IMR-90 (cell line): ENCODE measurements around the gene SIK3. TPM values are rescaled to one million over a fixed set of nuclear protein-coding genes. Genes with fewer than 3 reads are reported as not detected.

Experiments used
- ATAC-seq: fragments of 200-7000 bp; cut with Tn5 transposase; 2 replicates; pipeline ENCODE4 v1.9.1; 2020; ENCODE audit warnings: low read depth, mild to moderate bottlenecking, moderate library complexity
- BruUV-seq: library from RNA; stranded (reverse); fragments of 400-500 nt; replicated peaks from 2 replicates; lab custom pipeline; 2021; lab: Mats Ljungman, UMichigan
- CTCF ChIA-PET: fragments of 300-600 bp; formaldehyde crosslinking; extraction: SDS; loops from one replicate; lab custom pipeline; 2021; ENCODE audit warnings: antibody characterized with exemption; lab: Yijun Ruan, JAX
- POLR2A ChIA-PET: fragments of 300-600 bp; sonication (Branson Sonifier 250); formaldehyde crosslinking; loops from one replicate; lab custom pipeline; 2022; ENCODE audit warnings: antibody characterized with exemption; ENCODE audit not compliant: unreplicated experiment; lab: Charles Lee
- DNase-seq: peaks from one replicate; pipeline ENCODE4 v3.0.0; 2013
- H2AFZ ChIP-seq: replicated peaks from 2 replicates; pipeline ENCODE3; 2013; ENCODE audit warnings: low read length, mild to moderate bottlenecking; ENCODE audit not compliant: poor library complexity
- H2AK5ac ChIP-seq: 2 replicates; pipeline ENCODE4 v1.6.1; 2013; ENCODE audit warnings: low read depth, low read length, inconsistent platforms
- H2AK9ac ChIP-seq: replicated peaks from 2 replicates; pipeline ENCODE3; 2013; ENCODE audit warnings: mild to moderate bottlenecking, low read depth, low read length, moderate library complexity; ENCODE audit not compliant: poor library complexity
- H2BK120ac ChIP-seq: 2 replicates; pipeline ENCODE4 v1.6.1; 2013; ENCODE audit warnings: low read depth, low read length, inconsistent platforms
- H2BK15ac ChIP-seq: 3 replicates; pipeline ENCODE4 v1.6.1; 2013; ENCODE audit warnings: low read depth, low read length, inconsistent platforms
- H2BK20ac ChIP-seq: 2 replicates; pipeline ENCODE4 v1.6.1; 2013; ENCODE audit warnings: low read depth, mild to moderate bottlenecking, inconsistent platforms, low read length, moderate library complexity
- H2BK5ac ChIP-seq: 2 replicates; pipeline ENCODE4 v1.6.1; 2013; ENCODE audit warnings: mild to moderate bottlenecking, low read depth, low read length, inconsistent platforms; ENCODE audit not compliant: poor library complexity, severe bottlenecking
- H3K14ac ChIP-seq: replicated peaks from 2 replicates; pipeline ENCODE4 v1.6.1; 2013; ENCODE audit warnings: low read depth, low read length, inconsistent platforms
- H3K18ac ChIP-seq: 2 replicates; pipeline ENCODE4 v1.6.1; 2013; ENCODE audit warnings: low read depth, low read length, control low read depth
- H3K23ac ChIP-seq: 2 replicates; pipeline ENCODE4 v1.6.1; 2013; ENCODE audit warnings: low read depth, low read length, inconsistent platforms
- H3K27ac ChIP-seq: 2 replicates; pipeline ENCODE4 v1.5.1; 2013; ENCODE audit warnings: mild to moderate bottlenecking, control low read depth, low read length; ENCODE audit not compliant: insufficient read depth
- H3K27me3 ChIP-seq: 2 replicates; pipeline ENCODE4 v1.6.1; 2013; ENCODE audit warnings: low read length; ENCODE audit not compliant: control insufficient read depth, insufficient read depth
- H3K36me3 ChIP-seq: 2 replicates; pipeline ENCODE4 v1.6.1; 2013; ENCODE audit warnings: low read length, mixed read lengths; ENCODE audit not compliant: control insufficient read depth, insufficient read depth
- H3K4ac ChIP-seq: 2 replicates; pipeline ENCODE4 v1.6.1; 2013; ENCODE audit warnings: low read depth, low read length, inconsistent platforms
- H3K4me1 ChIP-seq: 2 replicates; pipeline ENCODE4 v1.6.1; 2013; ENCODE audit warnings: low read length, mixed read lengths; ENCODE audit not compliant: control insufficient read depth, insufficient read depth
- H3K4me2 ChIP-seq: 2 replicates; pipeline ENCODE4 v1.6.1; 2013; ENCODE audit warnings: low read depth, mild to moderate bottlenecking, control low read depth, low read length, moderate library complexity
- H3K4me3 ChIP-seq: 2 replicates; pipeline ENCODE4 v1.5.1; 2013; ENCODE audit warnings: low read depth, mild to moderate bottlenecking, control low read depth, low read length, moderate library complexity; ENCODE audit not compliant: insufficient read depth
- H3K56ac ChIP-seq: 2 replicates; pipeline ENCODE4 v1.6.1; 2013; ENCODE audit warnings: low read length, inconsistent platforms; ENCODE audit not compliant: insufficient read depth; ENCODE audit errors: extremely low read depth
- H3K79me1 ChIP-seq, 2 experiments: 2 replicates each; pipeline ENCODE4 v1.6.1; 2013; ENCODE audit warnings: low read length in 2 of 2, inconsistent platforms in 1 of 2, low read depth in 1 of 2
- H3K9ac ChIP-seq: 2 replicates; pipeline ENCODE4 v1.6.1; 2013; ENCODE audit warnings: low read depth, low read length, control low read depth
- H3K9me1 ChIP-seq: 2 replicates; pipeline ENCODE4 v1.6.1; 2013; ENCODE audit warnings: low read length, inconsistent platforms; ENCODE audit not compliant: insufficient read depth
- H3K9me3 ChIP-seq: 2 replicates; pipeline ENCODE4 v1.6.1; 2013; ENCODE audit warnings: low read length; ENCODE audit not compliant: control insufficient read depth, insufficient read depth
- H4K20me1 ChIP-seq: 2 replicates; pipeline ENCODE4 v1.6.1; 2013; ENCODE audit warnings: low read length, inconsistent platforms; ENCODE audit not compliant: insufficient read depth
- H4K5ac ChIP-seq: 2 replicates; pipeline ENCODE4 v1.6.1; 2013; ENCODE audit warnings: mild to moderate bottlenecking, low read depth, low read length, control low read depth
- H4K8ac ChIP-seq, 2 experiments: 2 replicates each; pipeline ENCODE4 v1.6.1; 2013; ENCODE audit warnings: low read depth in 2 of 2, low read length in 2 of 2, control low read depth in 1 of 2, inconsistent platforms in 1 of 2
- H4K91ac ChIP-seq: 2 replicates; pipeline ENCODE4 v1.6.1; 2013; ENCODE audit warnings: low read depth, low read length, inconsistent platforms; ENCODE audit not compliant: insufficient read depth
- CEBPB ChIP-seq: IDR thresholded peaks from 2 replicates; pipeline ENCODE4 v1.6.1; 2012; ENCODE audit warnings: low read depth, low read length, improper control_type of control experiment
- CHD1 ChIP-seq: IDR thresholded peaks from 2 replicates; pipeline ENCODE4 v1.6.1; 2012; ENCODE audit warnings: low read depth, low read length, improper control_type of control experiment
- ELK1 ChIP-seq: fragments of 150-350 bp; IDR thresholded peaks from 2 replicates; pipeline ENCODE4 v1.6.1; 2016; ENCODE audit warnings: low read depth, mild to moderate bottlenecking, low read length, moderate library complexity, borderline replicate concordance
- MAFK ChIP-seq: IDR thresholded peaks from 2 replicates; pipeline ENCODE4 v1.6.1; 2012; ENCODE audit warnings: low read depth, low read length, improper control_type of control experiment
- MXI1 ChIP-seq: IDR thresholded peaks from 2 replicates; pipeline ENCODE4 v1.6.1; 2012; ENCODE audit warnings: low read depth, mild to moderate bottlenecking, low read length, moderate library complexity, borderline replicate concordance
- RAD21 ChIP-seq: IDR thresholded peaks from 2 replicates; pipeline ENCODE4 v1.6.1; 2012; ENCODE audit warnings: low read length, improper control_type of control experiment
- SMC3 ChIP-seq: fragments of 150-350 bp; IDR thresholded peaks from 2 replicates; pipeline ENCODE4 v1.6.1; 2016; ENCODE audit warnings: low read depth, mild to moderate bottlenecking, antibody characterized with exemption, low read length, moderate library complexity
- USF2 ChIP-seq: fragments of 150-350 bp; IDR thresholded peaks from 2 replicates; pipeline ENCODE4 v1.6.1; 2017; ENCODE audit warnings: mild to moderate bottlenecking, antibody characterized with exemption, low read length, low read depth
- WGBS, 2 experiments: methylation state at CpG; one replicate each; pipeline versions ENCODE4 v1.1.5 to v1.1.7; 2013; ENCODE audit warnings: missing lambda C conversion rate in 2 of 2; ENCODE audit not compliant: insufficient read length in 1 of 2; ENCODE audit errors: extremely low coverage in 2 of 2; 5-methylcytosine and 5-hydroxymethylcytosine counted together
- dilution Hi-C: fragments of 300-500 bp; cut with HindIII; formaldehyde crosslinking; loops from one replicate; pipeline ENCODE4 v1.14.3; 2018; ENCODE audit warnings: low sequenced_read_pairs; ENCODE audit not compliant: unreplicated experiment
- in situ Hi-C: fragments of 300-500 bp; cut with MboI; formaldehyde crosslinking; loops from 3 replicates; pipeline ENCODE4 v1.14.3; 2019; ENCODE audit warnings: low sequenced_read_pairs, inconsistent platforms, mixed read lengths
- intact Hi-C: fragments of 100-400 bp; cut with micrococcal nuclease; formaldehyde crosslinking; loops from 2 replicates; pipeline ENCODE4 v1.10.0; 2022
- polyA plus RNA-seq, 3 experiments: library from polyadenylated mRNA; depleted of rRNA; stranded (reverse); fragments of >200 nt; gene quantifications; 2 replicates each; pipeline ENCODE4 v1.2.3, GENCODE V29; 2012; ENCODE audit warnings: low replicate concordance in 1 of 3
- total RNA-seq: library from RNA; depleted of rRNA; stranded (reverse); fragments of >200 nt; gene quantifications from 2 replicates; pipeline ENCODE4 v1.2.3, GENCODE V29; 2012

The SIK3 gene
- total and polyA plus RNA-seq, 2 of the 4 experiments (the other 2 are of a cell fraction), result 8.2 to 9.1 TPM

GRCh38 chr11:116932181-116932580 is 166.0 kb downstream of the SIK3 start:
- Histone ChIP-seq H2AK9ac (no peak overlapping the region), H2BK20ac (no peak overlapping the region), H3K27me3 (no peaks in the 10 kb centered on the region), H3K4ac (no peak overlapping the region), H2AFZ (no peak overlapping the region), H3K4me2 (no peak overlapping the region), H2BK5ac (no peak overlapping the region), H3K14ac (0 out of 2 replicates have a peak overlapping the region, but pooled peaks have one; percentile 42), H3K56ac (no peak overlapping the region), H3K9me1 (no peaks in the 10 kb centered on the region; the same call in 1 of the 2 replicates), H4K5ac (no peak overlapping the region), H2AK5ac (no peak overlapping the region), H3K36me3 (no peaks in the 10 kb centered on the region), H4K20me1 (peaks cover 3% of the 10 kb centered on the region; the same call in 1 of the 2 replicates), H4K91ac (no peak overlapping the region), H3K23ac (no peak overlapping the region), H3K79me1 (peaks cover 3 to 17% of the 10 kb centered on the region in 2 experiments; a peak in 3 of 4 replicates), H3K4me1 (peaks cover 14% of the 10 kb centered on the region), H2BK120ac (no peak overlapping the region), H3K9ac (no peak overlapping the region), H3K27ac (no peak overlapping the region), H3K9me3 (no peaks in the 10 kb centered on the region), H3K18ac (no peak overlapping the region), H2BK15ac (no peak overlapping the region), H3K4me3 (no peak overlapping the region), H4K8ac (no peak overlapping the region)
- ChIA-PET CTCF (no interaction called here), POLR2A (no interaction called here)
- WGBS, 2 experiments, result 100% methylated on average over 1 of the region's 7 CpGs; no CpG with 5 or more reads in 1 of the 2 experiments
- no peak for TF ChIP-seq MXI1
- TF ChIP-seq CEBPB, result no peak
- no peak for TF ChIP-seq MAFK
- no peak for TF ChIP-seq RAD21
- TF ChIP-seq USF2, result no peak
- no peak for TF ChIP-seq ELK1
- TF ChIP-seq CHD1, result no peak
- no peak for TF ChIP-seq SMC3
- in situ Hi-C loops, result no loop called here
- intact Hi-C loops, result no loop called here
- BruUV-seq, result no TSS peak
- DNase-seq (no peak), ATAC-seq (no peak)
- dilution Hi-C loops, result no loop called here
